Measurements from ENCODE around the gene EGLN1.

The EGLN1 gene

GRCh38 chr1:231395076-231395997, 26.8 kb downstream of the EGLN1 start:
- no peak for DNase-seq

- DNase-seq = no peak
These were observed 28.4 kb downstream of the EGLN1 start for GRCh38 chr1:231393668-231394067.

GRCh38 chr1:231392389-231393131, 29.5 kb downstream of the EGLN1 start:
- DNase-seq = no peak

- DNase-seq = no peak
These were observed 32.0 kb downstream of the EGLN1 start for GRCh38 chr1:231390071-231390470.

GRCh38 chr1:231387770-231388669, 34.1 kb downstream of the EGLN1 start:
- DNase-seq = no peak

GRCh38 chr1:231386466-231386865, 35.6 kb downstream of the EGLN1 start:
- DNase-seq = no peak

GRCh38 chr1:231385416-231385748, 36.7 kb downstream of the EGLN1 start:
- no peak for DNase-seq

- DNase-seq = no peak
These were observed 37.2 kb downstream of the EGLN1 start for GRCh38 chr1:231384696-231385415.

GRCh38 chr1:231383159-231383860, 38.8 kb downstream of the EGLN1 start:
- no peak for DNase-seq

- DNase-seq = no peak
These were observed 39.7 kb downstream of the EGLN1 start for GRCh38 chr1:231382426-231382825.

GRCh38 chr1:231381729-231382128, 40.4 kb downstream of the EGLN1 start:
- DNase-seq = no peak

- peak; percentile 33 for DNase-seq
These were observed 45.1 kb downstream of the EGLN1 start for GRCh38 chr1:231376875-231377549.

GRCh38 chr1:231376101-231376500, 46.0 kb downstream of the EGLN1 start:
- no peak for DNase-seq

- no peak for DNase-seq
These were observed 47.7 kb downstream of the EGLN1 start for GRCh38 chr1:231374394-231374793.

- no peak for DNase-seq
These were observed 49.6 kb downstream of the EGLN1 start for GRCh38 chr1:231372501-231372900.

- DNase-seq = no peak
These were observed 52.8 kb downstream of the EGLN1 start for GRCh38 chr1:231369282-231369681.

GRCh38 chr1:231364192-231364591, 57.9 kb downstream of the EGLN1 start:
- DNase-seq = no peak

GRCh38 chr1:231363624-231364023, 58.5 kb downstream of the EGLN1 start:
- no peak for DNase-seq

GRCh38 chr1:231362325-231362724, 59.8 kb downstream of the EGLN1 start:
- DNase-seq = no peak

- no peak for DNase-seq
These were observed 63.0 kb downstream of the EGLN1 start for GRCh38 chr1:231359113-231359512.

GRCh38 chr1:231357831-231358354, 64.2 kb downstream of the EGLN1 start:
- peak; percentile 36 for DNase-seq
